HL-60 (cell line): Measurements from ENCODE around the gene MARCHF11.

ENCODE experiments used
- DNase-seq, 2 experiments: peaks; one replicate each; pipeline ENCODE4 v3.0.0-alpha.2; 2010 to 2020; ENCODE audit warnings: low read depth in 1 of 2, low spot score in 1 of 2
- H3K27ac ChIP-seq: fragments of 250-450 bp; sonication (Bioruptor Pico); replicated peaks from 2 replicates; pipeline ENCODE4 v1.5.1; 2020; ENCODE audit warnings: mild to moderate bottlenecking, moderate library complexity
- H3K27me3 ChIP-seq: fragments of 250-450 bp; sonication (Bioruptor Pico); 2 replicates; pipeline ENCODE4 v1.5.1; 2021; ENCODE audit warnings: mild to moderate bottlenecking, moderate library complexity; ENCODE audit not compliant: insufficient read depth, poor library complexity, severe bottlenecking
- H3K4me3 ChIP-seq: replicated peaks from 2 replicates; pipeline ENCODE4 v1.5.1; 2011; ENCODE audit warnings: mild to moderate bottlenecking, control low read depth, low read length; ENCODE audit not compliant: insufficient read depth
- CTCF ChIP-seq: IDR thresholded peaks from one replicate; pipeline ENCODE4 v1.5.1; 2011; ENCODE audit warnings: low read length, control low read depth, inconsistent platforms; ENCODE audit not compliant: insufficient read depth
- GABPA ChIP-seq: IDR thresholded peaks from 2 replicates; pipeline ENCODE4 v1.6.1; 2012; ENCODE audit warnings: low read depth
- POLR2AphosphoS5 ChIP-seq: IDR thresholded peaks from 2 replicates; pipeline ENCODE4 v1.6.1; 2012; ENCODE audit warnings: low read depth
- REST ChIP-seq: IDR thresholded peaks from 2 replicates; pipeline ENCODE4 v1.6.1; 2012; ENCODE audit warnings: low read depth; ENCODE audit not compliant: insufficient replicate concordance
- SPI1 ChIP-seq: IDR thresholded peaks from 2 replicates; pipeline ENCODE4 v1.6.1; 2012; ENCODE audit warnings: low read depth, mild to moderate bottlenecking, borderline replicate concordance

The MARCHF11 gene

GRCh38 chr5:16147179-16147900, 32.3 kb downstream of the MARCHF11 start:
- Histone ChIP-seq H3K27ac (no peak overlapping the region), H3K27me3 (no peaks in the 10 kb centered on the region), H3K4me3 (no peak overlapping the region)
- no peak for TF ChIP-seq POLR2AphosphoS5
- TF ChIP-seq CTCF: no peak
- TF ChIP-seq GABPA: no peak
- no peak for TF ChIP-seq REST
- TF ChIP-seq SPI1: no peak
- no peak for DNase-seq

- H3K27me3 ChIP-seq: no peaks in the 10 kb centered on the region
- no peak overlapping the region for H3K27ac ChIP-seq
- TF ChIP-seq REST (no peak), SPI1 (no peak), CTCF (no peak), POLR2AphosphoS5 (no peak), GABPA (no peak)
- H3K4me3 ChIP-seq: no peak overlapping the region
- no peak for DNase-seq
Observed at GRCh38 chr5:16144416-16144815, 35.2 kb downstream of the MARCHF11 start.

- Histone ChIP-seq H3K4me3 (no peak overlapping the region), H3K27me3 (no peaks in the 10 kb centered on the region), H3K27ac (no peak overlapping the region)
- TF ChIP-seq REST (no peak), SPI1 (no peak), GABPA (no peak), POLR2AphosphoS5 (no peak), CTCF (no peak)
- no peak for DNase-seq
Observed at GRCh38 chr5:16143361-16144049, 36.1 kb downstream of the MARCHF11 start.
